Gastroesophageal sphincter (tissue), 3 donors: ENCODE data around the gene SPG7.

ENCODE experiments used
- EP300 ChIP-seq: sonication (generic); formaldehyde crosslinking; IDR thresholded peaks from one replicate; pipeline ENCODE4 v1.6.1; 2017; ENCODE audit warnings: antibody characterized with exemption, mild to moderate bottlenecking
- POLR2A ChIP-seq, 2 donors: fragments of 450-650 bp; IDR thresholded peaks; one replicate each; pipeline ENCODE4 v1.6.1; 2017; ENCODE audit warnings: antibody characterized with exemption in 2 of 2, mild to moderate bottlenecking in 2 of 2, moderate library complexity in 1 of 2
- TF ChIP-seq, protein P1 (sequence below), 4 experiments: fragments of 200-600 bp in 2 of 4; fragments of 450-650 bp in 2 of 4; sonication (generic) in 1 of 4; IDR thresholded peaks; one replicate each; pipeline ENCODE4 v1.5.1; 2017 to 2019; ENCODE audit warnings: antibody characterized with exemption in 4 of 4, mild to moderate bottlenecking in 2 of 4, moderate library complexity in 2 of 4

DNA sequence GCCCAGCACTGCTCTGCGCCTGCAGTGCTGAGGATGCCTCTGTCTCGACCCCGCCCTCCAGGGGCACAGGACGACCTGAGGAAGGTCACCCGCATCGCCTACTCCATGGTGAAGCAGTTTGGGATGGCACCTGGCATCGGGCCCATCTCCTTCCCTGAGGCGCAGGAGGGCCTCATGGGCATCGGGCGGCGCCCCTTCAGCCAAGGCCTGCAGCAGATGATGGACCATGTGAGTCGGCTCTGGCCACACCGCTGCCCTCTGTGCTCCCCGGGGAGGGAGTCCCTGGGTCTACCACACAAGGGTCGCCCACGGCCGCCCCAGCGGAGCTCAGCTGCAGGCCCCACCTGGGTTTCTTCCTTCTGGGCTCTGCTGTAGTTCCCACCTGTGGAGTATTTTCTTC, 45.5 kb downstream of the SPG7 start:
- TF ChIP-seq POLR2A (IDR thresholded peaks at IDR 0.05) (no peak), EP300 (no peak)
- TF ChIP-seq, protein P1, sequence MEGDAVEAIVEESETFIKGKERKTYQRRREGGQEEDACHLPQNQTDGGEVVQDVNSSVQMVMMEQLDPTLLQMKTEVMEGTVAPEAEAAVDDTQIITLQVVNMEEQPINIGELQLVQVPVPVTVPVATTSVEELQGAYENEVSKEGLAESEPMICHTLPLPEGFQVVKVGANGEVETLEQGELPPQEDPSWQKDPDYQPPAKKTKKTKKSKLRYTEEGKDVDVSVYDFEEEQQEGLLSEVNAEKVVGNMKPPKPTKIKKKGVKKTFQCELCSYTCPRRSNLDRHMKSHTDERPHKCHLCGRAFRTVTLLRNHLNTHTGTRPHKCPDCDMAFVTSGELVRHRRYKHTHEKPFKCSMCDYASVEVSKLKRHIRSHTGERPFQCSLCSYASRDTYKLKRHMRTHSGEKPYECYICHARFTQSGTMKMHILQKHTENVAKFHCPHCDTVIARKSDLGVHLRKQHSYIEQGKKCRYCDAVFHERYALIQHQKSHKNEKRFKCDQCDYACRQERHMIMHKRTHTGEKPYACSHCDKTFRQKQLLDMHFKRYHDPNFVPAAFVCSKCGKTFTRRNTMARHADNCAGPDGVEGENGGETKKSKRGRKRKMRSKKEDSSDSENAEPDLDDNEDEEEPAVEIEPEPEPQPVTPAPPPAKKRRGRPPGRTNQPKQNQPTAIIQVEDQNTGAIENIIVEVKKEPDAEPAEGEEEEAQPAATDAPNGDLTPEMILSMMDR (IDR thresholded peaks at IDR 0.05), result no peak
